Fibroblast of lung (primary cell): Measurements from ENCODE around the gene RNF157.

ENCODE experiments used
- EZH2 ChIP-seq: IDR thresholded peaks from 2 replicates; pipeline ENCODE4 v1.5.1; 2012; ENCODE audit warnings: low read length, control low read depth, mild to moderate bottlenecking; ENCODE audit errors: missing control alignments
- TF ChIP-seq, protein P1 (sequence below), 2 donors: IDR thresholded peaks in 1 of 2; conservative IDR thresholded peaks in 1 of 2; 1 replicate in 1 of 2; 2 replicates in 1 of 2; pipeline ENCODE4 v1.5.1; 2011 to 2012; ENCODE audit warnings: low read length in 2 of 2, control low read depth in 1 of 2, inconsistent platforms in 1 of 2, low read depth in 1 of 2, mild to moderate bottlenecking in 1 of 2

DNA sequence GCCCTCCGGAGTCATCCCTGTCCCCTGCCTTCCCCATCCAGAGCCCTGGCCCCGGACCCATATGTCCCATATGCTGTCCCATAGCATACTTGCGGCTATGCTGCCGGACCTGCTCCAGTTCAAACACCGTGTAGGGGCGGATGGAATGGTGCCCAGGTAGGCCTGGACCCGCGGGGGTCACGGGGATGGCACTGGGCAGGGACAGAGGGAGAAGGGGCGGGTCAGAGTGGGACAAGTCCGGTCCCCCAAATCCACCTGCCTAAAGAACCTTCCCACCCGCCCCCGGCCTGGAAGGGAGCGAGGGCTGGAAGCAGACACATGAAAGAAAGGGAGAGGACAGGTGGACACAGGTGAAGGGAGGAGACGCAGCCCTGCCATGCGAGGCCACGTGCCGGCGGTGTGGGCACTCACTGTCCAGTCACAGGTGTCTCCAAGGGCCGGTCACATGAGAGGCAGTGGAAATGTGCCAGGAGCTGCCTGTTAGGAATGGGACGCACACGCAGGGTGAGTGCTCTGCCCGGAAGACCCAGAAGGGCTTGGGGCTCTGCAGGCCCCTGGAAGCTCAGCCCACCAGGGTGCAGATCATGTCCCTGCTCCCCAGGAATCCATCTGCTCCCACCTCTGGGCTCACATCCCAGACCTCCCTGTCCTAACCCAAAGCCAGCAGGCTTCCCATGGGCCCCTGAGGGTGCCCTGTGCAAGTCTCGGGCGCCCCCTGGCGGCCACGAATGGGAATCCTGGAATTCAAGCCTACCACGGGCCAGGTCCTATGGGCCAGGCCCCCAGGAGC, 38.9 kb upstream of the RNF157 start:
- TF ChIP-seq, protein P1, sequence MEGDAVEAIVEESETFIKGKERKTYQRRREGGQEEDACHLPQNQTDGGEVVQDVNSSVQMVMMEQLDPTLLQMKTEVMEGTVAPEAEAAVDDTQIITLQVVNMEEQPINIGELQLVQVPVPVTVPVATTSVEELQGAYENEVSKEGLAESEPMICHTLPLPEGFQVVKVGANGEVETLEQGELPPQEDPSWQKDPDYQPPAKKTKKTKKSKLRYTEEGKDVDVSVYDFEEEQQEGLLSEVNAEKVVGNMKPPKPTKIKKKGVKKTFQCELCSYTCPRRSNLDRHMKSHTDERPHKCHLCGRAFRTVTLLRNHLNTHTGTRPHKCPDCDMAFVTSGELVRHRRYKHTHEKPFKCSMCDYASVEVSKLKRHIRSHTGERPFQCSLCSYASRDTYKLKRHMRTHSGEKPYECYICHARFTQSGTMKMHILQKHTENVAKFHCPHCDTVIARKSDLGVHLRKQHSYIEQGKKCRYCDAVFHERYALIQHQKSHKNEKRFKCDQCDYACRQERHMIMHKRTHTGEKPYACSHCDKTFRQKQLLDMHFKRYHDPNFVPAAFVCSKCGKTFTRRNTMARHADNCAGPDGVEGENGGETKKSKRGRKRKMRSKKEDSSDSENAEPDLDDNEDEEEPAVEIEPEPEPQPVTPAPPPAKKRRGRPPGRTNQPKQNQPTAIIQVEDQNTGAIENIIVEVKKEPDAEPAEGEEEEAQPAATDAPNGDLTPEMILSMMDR (conservative IDR thresholded peaks at IDR 0.05 in 1 of 2, IDR thresholded peaks at IDR 0.05 in 1 of 2; ENCODE audit: low read depth in 1 of 2, low read length in 2 of 2) = peak; percentile 88 to 96
- TF ChIP-seq EZH2 = no peak
